Right lobe of liver (tissue), 6 donors: ENCODE data around the gene ISL2. TPM values are rescaled to one million over a fixed set of nuclear protein-coding genes. Genes with fewer than 3 reads are reported as not detected.

ENCODE experiments used
- ATAC-seq, 4 donors: fragments of 200-7000 bp; cut with Tn5 transposase; one replicate each; pipeline ENCODE4 v1.9.1; 2020; ENCODE audit warnings: mild to moderate bottlenecking in 4 of 4, moderate library complexity in 4 of 4
- DNase-seq, 3 donors: peaks; one replicate each; pipeline ENCODE4 v3.0.0-alpha.2; 2020
- H3K27ac ChIP-seq, 3 donors: fragments of 200-600 bp; one replicate each; pipeline ENCODE4 v1.8.0; 2022
- H3K27me3 ChIP-seq, 2 donors: fragments of 200-600 bp; one replicate each; pipeline ENCODE4 v1.8.0; 2022
- H3K36me3 ChIP-seq, 4 donors: fragments of 200-600 bp; sonication (generic) in 1 of 4; one replicate each; pipeline versions ENCODE4 v1.5.1 to v1.8.0; 2017 to 2022; ENCODE audit warnings: control low read depth in 1 of 4
- H3K4me1 ChIP-seq, 4 donors: fragments of 200-600 bp; sonication (generic) in 1 of 4; one replicate each; pipeline versions ENCODE4 v1.5.1 to v1.8.0; 2017 to 2022; ENCODE audit warnings: control low read depth in 1 of 4
- H3K4me3 ChIP-seq, 3 donors: fragments of 200-600 bp; one replicate each; pipeline ENCODE4 v1.8.0; 2022
- H3K9me3 ChIP-seq, 4 donors: fragments of 200-600 bp; sonication (generic) in 1 of 4; one replicate each; pipeline versions ENCODE4 v1.5.1 to v1.8.0; 2017 to 2022; ENCODE audit warnings: control low read depth in 1 of 4
- POLR2A ChIP-seq: fragments of 450-650 bp; IDR thresholded peaks from one replicate; pipeline ENCODE4 v1.6.1; 2017; ENCODE audit warnings: antibody characterized with exemption, mild to moderate bottlenecking
- WGBS: methylation state at CpG from one replicate; pipeline ENCODE4 v1.1.6; 2018; ENCODE audit warnings: low coverage, low lambda C conversion rate; ENCODE audit not compliant: insufficient coverage; ENCODE audit errors: missing lambda C conversion rate; 5-methylcytosine and 5-hydroxymethylcytosine counted together
- intact Hi-C, 2 donors: fragments of 100-400 bp; cut with DNase I; formaldehyde crosslinking; loops; one replicate each; pipeline versions ENCODE4 v1.11.2 to v1.14.1; 2022
- total RNA-seq, 6 experiments: library from RNA; depleted of rRNA in 2 of 6; stranded (reverse); fragments of >200 nt in 2 of 6; fragmentation: NEBNext Ultra II Directional in 3 of 6; extraction: Animal tissue kit (Norgen Biotek cat#: 25700) in 3 of 6; gene quantifications; one replicate each; pipeline versions ENCODE4 v1.1.0 to v1.2.4, GENCODE V29; 2016 to 2023
- TF ChIP-seq, protein P1 (sequence below), 4 donors: fragments of 200-600 bp in 3 of 4; fragments of 450-650 bp in 1 of 4; IDR thresholded peaks; one replicate each; pipeline versions ENCODE4 v1.5.1 to v1.8.0; 2016 to 2022; ENCODE audit warnings: antibody characterized with exemption in 4 of 4, mild to moderate bottlenecking in 2 of 4
- donor health status: DM: no; HTN: yes; CAD: no.
- donor health status: DM: no; HTN: no; CAD: no.
- donor health status: DM: no; HTN: no; CAD: no.
- donor health status: DM: no; HTN: yes; CAD: no.
- donor health status: DM: no; HTN: yes; CAD: no.

Gene ISL2
- total RNA-seq, 6 experiments from 2014 or later, result not detected

DNA sequence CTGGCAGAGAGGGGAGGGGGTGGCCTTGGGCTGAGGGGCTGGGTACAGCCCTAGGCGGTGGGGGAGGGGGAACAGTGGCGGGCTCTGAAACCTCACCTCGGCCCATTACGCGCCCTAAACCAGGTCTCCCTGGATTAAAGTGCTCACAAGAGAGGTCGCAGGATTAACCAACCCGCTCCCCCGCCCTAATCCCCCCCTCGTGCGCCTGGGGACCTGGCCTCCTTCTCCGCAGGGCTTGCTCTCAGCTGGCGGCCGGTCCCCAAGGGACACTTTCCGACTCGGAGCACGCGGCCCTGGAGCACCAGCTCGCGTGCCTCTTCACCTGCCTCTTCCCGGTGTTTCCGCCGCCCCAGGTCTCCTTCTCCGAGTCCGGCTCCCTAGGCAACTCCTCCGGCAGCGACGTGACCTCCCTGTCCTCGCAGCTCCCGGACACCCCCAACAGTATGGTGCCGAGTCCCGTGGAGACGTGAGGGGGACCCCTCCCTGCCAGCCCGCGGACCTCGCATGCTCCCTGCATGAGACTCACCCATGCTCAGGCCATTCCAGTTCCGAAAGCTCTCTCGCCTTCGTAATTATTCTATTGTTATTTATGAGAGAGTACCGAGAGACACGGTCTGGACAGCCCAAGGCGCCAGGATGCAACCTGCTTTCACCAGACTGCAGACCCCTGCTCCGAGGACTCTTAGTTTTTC, 4.9 kb downstream of the ISL2 start:
- Histone ChIP-seq H3K4me1 (peaks cover 0 to 53% (median 0%) of the 10 kb centered on the region in 4 donors), H3K27ac (no peak overlapping the region), H3K9me3 (no peaks in the 10 kb centered on the region), H3K36me3 (no peaks in the 10 kb centered on the region), H3K4me3 (no peak overlapping the region), H3K27me3 (peaks cover 15 to 71% of the 10 kb centered on the region in 2 donors)
- TF ChIP-seq, protein P1, sequence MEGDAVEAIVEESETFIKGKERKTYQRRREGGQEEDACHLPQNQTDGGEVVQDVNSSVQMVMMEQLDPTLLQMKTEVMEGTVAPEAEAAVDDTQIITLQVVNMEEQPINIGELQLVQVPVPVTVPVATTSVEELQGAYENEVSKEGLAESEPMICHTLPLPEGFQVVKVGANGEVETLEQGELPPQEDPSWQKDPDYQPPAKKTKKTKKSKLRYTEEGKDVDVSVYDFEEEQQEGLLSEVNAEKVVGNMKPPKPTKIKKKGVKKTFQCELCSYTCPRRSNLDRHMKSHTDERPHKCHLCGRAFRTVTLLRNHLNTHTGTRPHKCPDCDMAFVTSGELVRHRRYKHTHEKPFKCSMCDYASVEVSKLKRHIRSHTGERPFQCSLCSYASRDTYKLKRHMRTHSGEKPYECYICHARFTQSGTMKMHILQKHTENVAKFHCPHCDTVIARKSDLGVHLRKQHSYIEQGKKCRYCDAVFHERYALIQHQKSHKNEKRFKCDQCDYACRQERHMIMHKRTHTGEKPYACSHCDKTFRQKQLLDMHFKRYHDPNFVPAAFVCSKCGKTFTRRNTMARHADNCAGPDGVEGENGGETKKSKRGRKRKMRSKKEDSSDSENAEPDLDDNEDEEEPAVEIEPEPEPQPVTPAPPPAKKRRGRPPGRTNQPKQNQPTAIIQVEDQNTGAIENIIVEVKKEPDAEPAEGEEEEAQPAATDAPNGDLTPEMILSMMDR (IDR thresholded peaks at IDR 0.05), result no peak
- TF ChIP-seq POLR2A, result no peak
- intact Hi-C loops, result no loop called here
- ATAC-seq (peak; percentile 3 to 26 (median 9)), DNase-seq (no peak)
- 10% methylated on average over 6 of the region's 42 CpGs for WGBS

DNA sequence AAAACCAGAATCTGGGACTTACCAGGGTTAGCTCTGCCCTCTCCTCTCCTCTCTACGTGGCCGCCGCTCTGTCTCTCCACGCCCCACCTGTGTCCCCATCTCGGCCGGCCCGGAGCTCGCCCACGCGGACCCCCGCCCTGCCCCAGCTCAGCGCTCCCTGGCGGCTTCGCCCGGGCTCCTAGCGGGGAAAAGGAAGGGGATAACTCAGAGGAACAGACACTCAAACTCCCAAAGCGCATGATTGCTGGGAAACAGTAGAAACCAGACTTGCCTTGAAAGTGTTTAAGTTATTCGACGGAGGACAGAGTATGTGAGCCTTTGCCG, 5.4 kb downstream of the ISL2 start:
- peaks cover 10 to 71% of the 10 kb centered on the region in 2 donors for H3K27me3 ChIP-seq
- TF ChIP-seq, protein P1 (IDR thresholded peaks at IDR 0.05), result no peak
- intact Hi-C loops, result no loop called here
- H3K4me1 ChIP-seq, result peaks cover 0 to 56% (median 0%) of the 10 kb centered on the region in 4 donors
- no peaks in the 10 kb centered on the region for H3K9me3 ChIP-seq
- no peak overlapping the region for H3K27ac ChIP-seq
- ATAC-seq (no peak), DNase-seq (no peak)
- 8% methylated on average over 12 of the region's 20 CpGs for WGBS
- H3K4me3 ChIP-seq, result no peak overlapping the region
- H3K36me3 ChIP-seq, result no peaks in the 10 kb centered on the region

DNA sequence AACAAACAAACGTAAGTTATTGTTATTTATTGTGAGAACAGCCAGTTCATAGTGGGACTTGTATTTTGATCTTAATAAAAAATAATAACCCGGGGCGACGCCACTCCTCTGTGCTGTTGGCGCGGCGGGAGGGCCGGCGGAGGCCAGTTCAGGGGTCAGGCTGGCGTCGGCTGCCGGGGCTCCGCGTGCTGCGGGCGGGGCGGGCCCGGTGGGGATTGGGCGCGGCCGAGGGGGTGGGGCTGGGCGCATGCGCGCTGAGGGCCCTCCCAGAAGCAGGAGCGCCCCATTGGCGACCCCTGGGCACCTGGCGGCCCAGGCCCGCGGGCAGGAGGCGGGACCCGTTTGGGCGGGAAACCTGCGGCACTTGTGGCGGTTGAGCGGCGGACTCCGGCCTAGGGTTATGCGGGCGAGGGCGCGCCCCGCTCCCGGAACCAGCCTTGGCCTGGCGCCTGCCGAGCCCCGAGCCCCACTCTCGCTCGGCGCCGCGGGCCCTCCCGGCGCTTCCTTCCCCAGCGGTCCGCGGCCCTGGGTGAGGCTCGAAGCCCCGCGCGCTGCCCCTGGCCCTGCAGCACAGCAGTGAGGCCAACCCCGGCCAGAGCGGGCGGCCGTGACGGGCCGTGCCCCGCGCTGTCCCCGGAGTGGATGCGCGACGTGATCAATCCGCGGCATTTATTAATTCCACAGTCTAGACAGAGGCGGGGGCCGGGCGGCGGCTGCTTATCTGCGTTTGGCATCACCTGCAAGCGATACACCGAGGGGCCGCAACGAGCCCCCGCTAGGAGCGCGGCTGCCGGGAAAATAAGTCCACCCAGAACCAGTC, 6.0 kb downstream of the ISL2 start:
- Histone ChIP-seq H3K4me1 (peaks cover 0 to 54% (median 0%) of the 10 kb centered on the region in 4 donors), H3K4me3 (no peak overlapping the region), H3K36me3 (no peaks in the 10 kb centered on the region), H3K27me3 (peaks cover 6 to 69% of the 10 kb centered on the region in 2 donors), H3K9me3 (no peaks in the 10 kb centered on the region), H3K27ac (no peak overlapping the region)
- no peak for ATAC-seq
- 31% methylated on average over 17 of the region's 87 CpGs for WGBS
- intact Hi-C loops, result no loop called here
- TF ChIP-seq, protein P1 (IDR thresholded peaks at IDR 0.05), result no peak
- no peak for TF ChIP-seq POLR2A
- no peak for DNase-seq

DNA sequence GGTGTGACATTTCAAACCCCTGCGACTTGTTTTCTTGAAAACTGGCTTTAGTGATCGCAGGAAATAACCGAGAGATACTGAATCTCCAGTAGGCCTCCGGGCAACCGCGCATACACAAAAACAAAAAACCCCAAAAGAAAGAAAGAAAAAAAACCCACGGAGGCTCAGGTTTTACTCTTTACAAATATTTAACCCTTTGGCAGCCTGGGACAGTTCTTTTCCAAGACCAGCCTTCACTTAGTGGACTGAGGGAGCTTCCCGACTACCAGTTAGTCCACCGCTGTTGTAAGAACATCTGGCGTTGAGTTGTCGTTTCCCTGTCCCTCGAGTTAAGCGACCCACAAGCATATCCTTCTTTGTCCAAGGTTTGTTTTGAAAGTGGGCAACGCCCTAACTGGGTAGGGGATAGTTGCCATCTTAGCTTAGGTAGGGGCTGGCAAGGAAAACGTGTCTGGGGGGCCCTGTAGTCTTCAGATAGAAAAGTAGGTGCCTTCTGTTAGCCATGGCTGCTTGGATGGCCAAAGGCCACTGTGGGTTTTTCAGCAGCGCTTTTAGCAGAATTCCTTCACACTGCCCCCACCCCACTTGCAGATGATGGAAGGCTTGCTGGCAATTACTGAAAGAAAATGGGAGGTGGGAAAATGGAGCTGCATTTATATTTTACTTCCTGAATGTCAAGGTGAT, 6.9 kb downstream of the ISL2 start:
- Histone ChIP-seq H3K27ac (no peak overlapping the region), H3K4me3 (no peak overlapping the region), H3K27me3 (peaks cover 0 to 68% of the 10 kb centered on the region in 2 donors), H3K36me3 (no peaks in the 10 kb centered on the region), H3K9me3 (no peaks in the 10 kb centered on the region), H3K4me1 (peaks cover 0 to 46% (median 0%) of the 10 kb centered on the region in 4 donors)
- ATAC-seq (no peak), DNase-seq (no peak)
- WGBS, result 23% methylated on average over 16 of the region's 16 CpGs
- intact Hi-C loops, result no loop called here
- no peak for TF ChIP-seq POLR2A
- TF ChIP-seq, protein P1 (IDR thresholded peaks at IDR 0.05), result no peak
